ENCODE measurements around the gene DTNBP1. TPM values are rescaled to one million over a fixed set of nuclear protein-coding genes. Genes with fewer than 3 reads are reported as not detected.

DTNBP1 gene
- total RNA-seq, 1 donor from 2014 or later, result 11.0 TPM

DNA sequence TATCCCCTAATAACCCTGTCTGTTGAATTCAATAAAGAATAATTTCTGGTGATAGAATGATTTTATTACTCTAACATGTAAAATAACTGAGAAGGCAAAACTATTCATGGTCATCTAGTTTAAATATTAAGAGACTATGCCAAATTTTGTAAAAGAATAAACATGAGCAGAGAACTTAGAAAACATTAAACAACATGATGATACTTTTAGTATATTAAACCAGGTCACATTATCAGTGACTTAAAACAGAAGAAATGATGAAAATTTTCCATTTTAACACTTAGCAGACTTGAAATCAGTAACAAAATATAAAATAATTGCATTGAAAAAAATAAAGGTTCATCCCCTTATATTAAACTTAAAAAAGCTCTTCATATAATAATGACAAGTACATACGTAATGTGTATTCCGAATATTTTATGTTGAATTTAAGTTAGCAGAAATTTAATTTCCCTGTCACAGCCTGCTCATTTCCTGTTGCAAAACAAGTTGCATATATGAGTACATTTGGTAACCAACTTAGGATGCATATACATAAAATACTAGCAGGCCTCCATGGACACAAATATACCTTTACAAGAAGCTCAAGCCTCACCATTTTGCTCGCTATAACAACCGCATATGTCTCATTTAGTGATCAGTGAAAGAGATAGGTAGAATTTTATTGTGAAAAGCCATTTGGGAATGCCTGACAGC lies 40.6 kb downstream of the DTNBP1 start:
- Histone ChIP-seq H3K36me3 (ENCODE audit: control insufficient read depth, insufficient read depth, low read length) (no peaks in the 10 kb centered on the region), H3K27me3 (ENCODE audit: control insufficient read depth, insufficient read depth, low read length) (no peaks in the 10 kb centered on the region), H3K4me3 (ENCODE audit: low read depth, low read length) (no peak overlapping the region)
- TF ChIP-seq, protein P1, sequence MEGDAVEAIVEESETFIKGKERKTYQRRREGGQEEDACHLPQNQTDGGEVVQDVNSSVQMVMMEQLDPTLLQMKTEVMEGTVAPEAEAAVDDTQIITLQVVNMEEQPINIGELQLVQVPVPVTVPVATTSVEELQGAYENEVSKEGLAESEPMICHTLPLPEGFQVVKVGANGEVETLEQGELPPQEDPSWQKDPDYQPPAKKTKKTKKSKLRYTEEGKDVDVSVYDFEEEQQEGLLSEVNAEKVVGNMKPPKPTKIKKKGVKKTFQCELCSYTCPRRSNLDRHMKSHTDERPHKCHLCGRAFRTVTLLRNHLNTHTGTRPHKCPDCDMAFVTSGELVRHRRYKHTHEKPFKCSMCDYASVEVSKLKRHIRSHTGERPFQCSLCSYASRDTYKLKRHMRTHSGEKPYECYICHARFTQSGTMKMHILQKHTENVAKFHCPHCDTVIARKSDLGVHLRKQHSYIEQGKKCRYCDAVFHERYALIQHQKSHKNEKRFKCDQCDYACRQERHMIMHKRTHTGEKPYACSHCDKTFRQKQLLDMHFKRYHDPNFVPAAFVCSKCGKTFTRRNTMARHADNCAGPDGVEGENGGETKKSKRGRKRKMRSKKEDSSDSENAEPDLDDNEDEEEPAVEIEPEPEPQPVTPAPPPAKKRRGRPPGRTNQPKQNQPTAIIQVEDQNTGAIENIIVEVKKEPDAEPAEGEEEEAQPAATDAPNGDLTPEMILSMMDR (IDR thresholded peaks at IDR 0.05; ENCODE audit: insufficient read depth, low read length, poor library complexity, severe bottlenecking), result no peak
- no peak for DNase-seq (ENCODE audit: low read depth)

DNA sequence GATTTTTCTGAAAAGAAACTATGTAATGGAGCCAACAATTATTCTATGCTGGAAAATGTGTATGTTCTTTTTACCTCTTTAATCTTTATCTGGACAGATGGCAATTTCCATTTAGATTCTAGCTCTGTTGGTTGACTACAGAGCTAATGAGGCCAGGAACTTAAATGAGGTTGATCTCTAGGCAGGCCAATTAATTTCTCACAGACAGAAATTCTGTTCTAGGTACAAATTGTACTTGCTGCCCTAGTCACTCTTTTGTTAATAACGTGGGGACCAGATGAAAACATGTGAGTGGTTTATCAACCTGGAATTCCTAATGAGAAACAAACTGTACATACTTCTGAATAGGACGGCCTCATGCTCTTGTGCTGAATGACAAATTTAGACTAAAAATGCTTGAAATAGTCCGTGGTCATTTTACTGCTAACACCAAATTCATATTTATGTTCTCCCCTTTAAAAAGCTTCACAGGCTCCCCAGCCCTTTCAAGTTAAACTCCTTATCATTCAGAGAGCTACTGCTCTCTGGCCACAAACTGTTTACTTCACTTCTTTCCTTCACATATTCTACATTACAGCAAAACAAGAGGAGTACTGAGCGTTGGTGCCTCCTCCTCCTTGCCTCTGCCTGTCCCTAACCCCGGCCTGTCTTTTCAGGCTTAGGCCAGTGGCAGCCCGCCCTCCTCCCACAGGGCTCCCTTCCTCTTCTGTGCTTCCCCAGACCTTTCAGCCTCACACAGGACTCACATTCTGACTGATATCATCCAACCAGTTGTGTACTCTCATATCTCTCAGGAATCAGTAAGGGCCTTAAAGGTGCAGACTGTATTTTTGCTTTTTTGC lies 41.4 kb downstream of the DTNBP1 start:
- Histone ChIP-seq H3K4me3 (ENCODE audit: low read depth, low read length) (no peak overlapping the region), H3K27me3 (ENCODE audit: control insufficient read depth, insufficient read depth, low read length) (no peaks in the 10 kb centered on the region), H3K36me3 (ENCODE audit: control insufficient read depth, insufficient read depth, low read length) (no peaks in the 10 kb centered on the region)
- TF ChIP-seq, protein P1 (IDR thresholded peaks at IDR 0.05; ENCODE audit: insufficient read depth, low read length, poor library complexity, severe bottlenecking), result no peak
- no peak for DNase-seq (ENCODE audit: low read depth)

DNA sequence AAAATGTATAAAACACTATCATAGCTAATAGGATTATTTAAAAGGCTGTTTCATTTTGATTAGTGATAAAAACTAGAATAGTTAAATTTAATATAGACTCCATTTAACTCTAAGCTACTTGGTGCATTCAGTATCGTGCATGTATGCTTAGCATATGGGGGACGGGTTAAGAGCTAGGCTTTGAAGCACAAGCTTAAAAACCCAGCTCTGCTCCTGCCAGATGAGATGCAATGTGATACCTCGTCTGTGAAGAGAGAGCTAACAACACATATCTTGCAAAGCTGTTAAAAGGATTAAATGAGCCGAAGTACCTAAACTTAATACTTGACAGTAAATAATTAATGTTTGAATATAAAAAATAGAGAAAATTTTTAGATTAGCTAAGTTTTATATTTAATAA lies 42.2 kb downstream of the DTNBP1 start:
- H3K36me3 ChIP-seq (ENCODE audit: control insufficient read depth, insufficient read depth, low read length), result no peaks in the 10 kb centered on the region
- TF ChIP-seq, protein P1 (IDR thresholded peaks at IDR 0.05; ENCODE audit: insufficient read depth, low read length, poor library complexity, severe bottlenecking), result no peak
- H3K27me3 ChIP-seq (ENCODE audit: control insufficient read depth, insufficient read depth, low read length), result no peaks in the 10 kb centered on the region
- DNase-seq (ENCODE audit: low read depth), result no peak
- H3K4me3 ChIP-seq (ENCODE audit: low read depth, low read length), result no peak overlapping the region

DNA sequence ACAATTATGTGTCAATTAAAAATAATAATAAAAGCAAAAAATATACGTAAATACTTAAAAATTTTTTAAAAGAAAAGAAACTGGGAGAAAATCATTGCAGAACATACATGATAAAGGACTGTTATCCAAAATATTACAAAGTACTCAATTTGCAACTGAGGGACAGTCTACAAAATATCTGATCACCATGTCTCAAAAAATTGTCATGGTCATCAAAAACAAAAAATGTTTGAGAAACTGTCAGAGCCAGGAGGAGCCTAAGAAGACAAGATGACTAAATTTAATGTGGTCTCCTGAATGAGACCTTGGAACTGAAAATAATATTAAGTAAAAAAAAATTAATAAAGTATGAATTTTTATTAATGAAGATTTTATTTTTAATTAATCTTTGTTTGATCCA lies 43.5 kb downstream of the DTNBP1 start:
- Histone ChIP-seq H3K36me3 (ENCODE audit: control insufficient read depth, insufficient read depth, low read length) (no peaks in the 10 kb centered on the region), H3K27me3 (ENCODE audit: control insufficient read depth, insufficient read depth, low read length) (no peaks in the 10 kb centered on the region), H3K4me3 (ENCODE audit: low read depth, low read length) (no peak overlapping the region)
- TF ChIP-seq, protein P1 (IDR thresholded peaks at IDR 0.05; ENCODE audit: insufficient read depth, low read length, poor library complexity, severe bottlenecking), result no peak
- DNase-seq (ENCODE audit: low read depth), result no peak

DNA sequence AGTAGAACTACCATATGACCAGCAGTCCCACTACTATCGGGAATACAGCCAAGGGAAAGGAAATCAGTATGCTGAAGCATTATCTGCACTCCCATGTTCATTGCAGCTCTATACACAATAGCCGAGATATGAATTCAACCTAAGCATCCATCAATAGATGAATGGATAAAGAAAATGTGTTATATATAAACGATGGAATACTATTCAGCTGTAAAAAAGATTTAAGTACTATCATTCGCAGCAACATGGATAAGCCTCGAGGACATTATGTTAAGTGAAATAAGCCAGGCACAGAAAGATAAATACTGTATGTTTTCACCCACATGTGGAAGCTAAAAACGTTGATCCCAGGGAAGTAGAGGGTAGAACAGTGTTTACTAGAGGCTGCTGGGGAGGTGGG lies 44.1 kb downstream of the DTNBP1 start:
- no peaks in the 10 kb centered on the region for H3K27me3 ChIP-seq (ENCODE audit: control insufficient read depth, insufficient read depth, low read length)
- no peak overlapping the region for H3K4me3 ChIP-seq (ENCODE audit: low read depth, low read length)
- DNase-seq (ENCODE audit: low read depth), result no peak
- TF ChIP-seq, protein P1 (IDR thresholded peaks at IDR 0.05; ENCODE audit: insufficient read depth, low read length, poor library complexity, severe bottlenecking), result no peak
- H3K36me3 ChIP-seq (ENCODE audit: control insufficient read depth, insufficient read depth, low read length), result no peaks in the 10 kb centered on the region

All from kidney epithelial cell (primary cell).